DMS79 (cell line): ENCODE measurements around the gene ENDOU.
A peak's percentile ranks its signal among the peaks of the same experiment; 100 is the strongest.

Experiments used
- DNase-seq: peaks from one replicate; lab custom pipeline; 2025; lab: John Stamatoyannopoulos, UW

The ENDOU gene

DNA sequence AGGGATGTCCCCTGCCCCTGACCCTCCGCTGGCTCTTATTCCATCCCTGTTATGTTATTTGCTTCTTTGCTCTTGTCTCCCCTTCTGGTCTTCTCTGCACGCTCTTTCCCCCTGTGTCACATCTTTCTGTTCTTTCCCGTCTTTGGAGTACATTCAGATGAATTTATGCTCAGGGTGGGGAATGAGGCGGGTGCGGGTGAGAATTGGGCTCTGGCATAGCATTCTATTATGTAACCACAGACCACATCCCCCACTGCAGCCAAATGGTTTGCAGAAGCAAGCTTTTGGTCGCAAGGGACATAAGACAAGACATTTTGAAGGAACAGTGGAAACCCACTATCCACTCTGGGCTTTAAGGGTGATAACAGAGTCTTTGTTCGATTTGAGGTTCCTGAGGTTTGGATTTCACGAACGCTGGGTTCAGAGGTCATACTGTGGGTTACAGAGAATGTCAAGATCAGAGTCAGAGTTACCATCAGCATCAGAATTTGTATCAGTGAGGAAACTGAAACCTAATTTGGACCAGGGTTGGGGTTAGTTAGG, 3.8 kb downstream of the ENDOU start:
- no peak for DNase-seq

DNA sequence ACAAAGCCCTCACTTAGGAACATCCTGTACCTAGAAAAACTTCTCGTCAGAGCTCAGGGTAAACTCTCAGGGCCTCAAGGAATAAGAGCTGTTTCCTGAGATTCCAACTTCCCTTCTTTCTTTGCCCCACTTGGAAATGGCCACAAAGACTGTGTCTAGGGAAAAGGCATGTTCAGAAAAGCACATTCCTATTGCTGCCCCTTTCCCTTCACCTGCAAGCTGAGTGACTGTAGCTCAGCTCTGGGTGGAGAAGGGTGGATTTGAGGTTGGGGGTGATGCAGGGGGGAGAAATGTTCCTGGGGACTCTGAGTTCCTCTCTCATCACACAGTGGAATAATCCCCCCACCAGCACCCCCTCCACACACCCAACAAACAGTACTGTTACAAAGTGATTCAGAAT, 6.8 kb downstream of the ENDOU start:
- no peak for DNase-seq

DNA sequence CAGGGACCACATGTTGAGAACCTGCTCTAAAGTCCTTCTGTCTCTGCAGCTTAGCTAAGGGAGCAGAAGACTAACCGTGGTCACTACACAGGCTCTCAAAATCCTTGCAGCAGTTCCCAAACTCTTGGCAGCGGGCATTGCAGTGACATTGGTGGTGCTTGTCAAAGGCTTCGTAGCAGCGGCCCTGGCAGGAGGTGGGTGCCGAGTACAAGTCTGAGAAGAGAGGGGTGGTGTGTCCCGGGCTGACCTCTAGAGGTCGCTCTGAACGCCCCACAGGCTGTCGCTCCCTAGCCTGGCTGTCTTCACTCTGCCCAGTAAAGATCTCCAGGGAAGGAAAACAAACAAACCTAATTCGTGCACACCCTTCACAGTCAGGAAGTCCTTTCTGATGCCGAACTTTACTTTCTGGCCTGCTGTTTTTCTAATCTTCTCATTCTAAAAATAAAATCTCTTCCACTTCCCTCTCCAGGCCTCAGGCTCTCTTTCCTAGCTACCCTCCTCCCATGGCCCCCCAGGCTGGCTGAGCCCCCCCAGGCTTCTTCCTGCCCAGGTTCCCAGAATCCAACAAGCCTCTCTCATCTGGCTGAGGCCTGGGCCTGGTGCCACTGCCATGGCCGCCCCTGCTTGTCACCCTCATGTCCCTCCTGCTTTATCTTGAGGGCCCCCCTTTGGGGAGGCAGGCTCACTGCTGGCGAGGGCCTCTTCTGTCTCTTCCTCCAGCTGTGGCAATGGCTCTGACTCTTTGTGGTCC, 7.7 kb downstream of the ENDOU start:
- DNase-seq = no peak

DNA sequence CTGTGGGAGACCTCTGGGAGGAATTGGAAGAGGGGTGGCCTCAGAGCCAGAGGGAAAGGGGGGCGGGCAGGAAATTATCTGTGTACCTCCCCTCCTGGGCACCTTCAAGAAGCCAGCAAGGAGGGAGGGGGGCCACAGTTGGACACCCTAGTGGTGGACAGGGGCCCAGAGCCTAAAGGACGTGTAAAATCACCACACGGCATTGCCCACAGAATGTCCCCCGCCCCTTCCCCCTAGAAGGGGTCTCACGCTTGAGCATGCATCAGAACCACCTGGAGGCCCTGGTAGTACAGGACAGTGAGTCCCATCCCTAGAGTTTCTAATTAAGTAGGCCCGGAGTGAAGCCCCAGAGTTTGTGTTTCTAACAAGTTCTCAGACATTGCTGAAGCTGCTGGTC, 8.2 kb downstream of the ENDOU start:
- no peak for DNase-seq

DNA sequence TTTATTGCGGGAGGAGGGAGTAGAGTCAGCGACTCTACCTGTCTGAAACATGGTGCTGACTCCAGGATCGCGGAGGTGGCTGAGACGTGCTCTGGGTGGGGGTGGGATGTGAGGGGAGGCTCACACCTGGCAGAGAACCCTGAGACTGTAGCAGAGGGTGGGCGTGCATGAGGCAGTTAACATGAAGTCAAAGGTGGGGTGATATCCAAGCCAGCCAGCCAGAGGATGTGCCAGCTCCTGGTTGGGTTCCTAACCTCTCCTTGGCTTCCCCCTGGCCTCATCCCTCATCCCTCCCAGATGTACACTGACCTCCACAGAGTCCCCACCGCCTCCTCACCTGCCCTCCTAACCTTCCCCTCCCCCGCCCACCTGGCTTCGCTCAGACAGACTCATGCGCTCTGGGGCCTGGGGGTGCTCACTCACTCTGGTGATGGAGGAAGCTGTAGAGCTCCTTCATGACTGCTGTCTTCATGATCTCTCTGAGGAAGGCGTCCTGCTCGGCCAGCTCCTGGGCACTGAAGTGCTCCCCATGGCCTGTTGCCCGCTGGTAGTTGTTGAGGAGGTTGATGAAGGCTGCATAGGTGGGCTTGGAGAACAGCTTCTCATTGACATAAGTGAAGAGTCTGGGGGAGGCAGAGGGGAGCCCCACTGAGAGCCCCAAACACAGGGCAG, 9.3 kb downstream of the ENDOU start:
- no peak for DNase-seq

- DNase-seq = peak; percentile 43
Observed at GRCh38 chr12:47715393-47715876, 9.9 kb downstream of the ENDOU start.

DNA sequence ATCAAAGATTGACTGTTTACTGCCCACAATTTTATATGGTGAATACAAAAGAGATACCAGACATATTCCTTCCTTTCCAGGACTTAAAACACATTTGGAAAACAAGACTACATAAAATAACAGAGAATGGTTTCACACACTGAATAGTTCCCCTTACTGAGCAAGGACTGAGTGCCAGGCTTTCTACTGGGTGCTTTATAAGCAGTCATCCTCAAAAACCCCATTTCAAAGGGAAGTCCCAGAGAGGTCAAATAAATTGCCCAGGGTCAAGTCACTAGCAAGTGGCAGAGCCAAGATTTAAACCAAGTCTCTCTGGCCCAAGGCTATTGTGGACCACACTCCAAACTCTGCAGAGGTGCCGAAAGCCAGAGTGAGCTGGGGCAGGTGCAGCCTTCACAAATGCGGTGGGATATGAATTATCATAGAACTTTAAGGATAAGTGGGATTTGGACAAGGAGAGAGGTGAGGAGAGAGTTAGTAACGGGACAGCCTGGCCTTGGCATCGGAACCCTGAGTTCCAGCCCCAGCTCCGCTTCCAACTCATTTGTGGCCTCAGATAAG, 10.4 kb downstream of the ENDOU start:
- DNase-seq = no peak

DNA sequence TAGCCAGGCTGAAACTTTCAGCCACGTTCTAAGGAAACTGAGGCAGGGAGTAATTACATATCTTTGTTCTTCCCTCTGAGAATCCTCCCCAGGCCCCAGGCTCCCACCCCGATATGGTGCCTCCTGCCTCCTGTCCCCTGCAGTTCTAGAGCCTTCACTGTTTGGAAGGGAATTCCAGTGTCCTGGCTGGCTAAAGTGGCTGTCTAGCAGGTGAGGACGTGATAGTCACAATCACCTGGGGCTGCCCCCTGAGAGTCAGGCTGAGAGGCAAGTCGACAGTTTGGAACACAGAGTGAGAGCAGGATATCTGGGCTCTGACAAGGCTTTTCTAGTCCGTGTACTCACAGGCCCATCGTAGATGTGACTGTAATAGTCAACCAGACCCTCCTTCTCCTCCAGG, 13.1 kb downstream of the ENDOU start:
- DNase-seq = no peak

GRCh38 chr12:47711448-47711847, 13.8 kb downstream of the ENDOU start:
- DNase-seq = no peak

DNA sequence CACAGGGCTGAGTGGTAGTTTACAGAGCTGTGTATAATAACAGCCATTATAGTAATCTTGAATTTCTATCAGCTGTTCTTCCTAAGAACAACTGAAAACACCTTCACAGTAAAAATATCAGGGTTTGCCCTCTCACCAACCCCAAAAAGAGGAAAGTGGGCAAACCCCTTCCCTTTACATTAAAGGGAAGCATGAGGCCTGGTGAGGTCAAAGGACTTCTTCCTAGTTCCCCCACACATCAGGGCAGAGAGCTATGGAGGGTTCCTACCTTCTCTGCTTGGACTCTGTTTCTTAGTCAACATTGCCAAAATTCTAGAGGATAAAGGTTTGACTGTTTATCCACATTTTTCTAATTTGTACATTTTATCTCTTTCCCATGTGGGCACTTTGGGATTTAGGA, 15.0 kb downstream of the ENDOU start:
- no peak for DNase-seq

- DNase-seq = no peak
Observed at GRCh38 chr12:47709671-47710070, 15.6 kb downstream of the ENDOU start.

DNA sequence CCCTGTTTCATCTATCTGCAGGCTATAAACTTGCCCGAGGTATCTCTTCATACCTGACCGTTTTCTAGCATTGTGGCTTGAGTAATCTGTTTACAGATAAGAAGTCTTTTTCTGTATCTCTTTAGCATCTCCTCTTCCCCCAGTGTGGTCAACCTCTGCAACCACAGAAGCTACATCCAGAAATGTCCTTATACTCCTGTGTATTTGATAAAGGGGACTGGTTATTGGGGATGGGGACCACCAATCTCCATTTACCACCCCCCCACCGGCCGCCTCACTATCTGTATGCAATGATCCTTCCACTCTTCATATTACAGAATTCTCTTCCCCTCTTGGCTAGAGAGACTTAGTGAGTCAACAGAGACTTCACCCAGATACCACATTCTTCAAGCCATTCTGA, 16.1 kb downstream of the ENDOU start:
- no peak for DNase-seq

DNA sequence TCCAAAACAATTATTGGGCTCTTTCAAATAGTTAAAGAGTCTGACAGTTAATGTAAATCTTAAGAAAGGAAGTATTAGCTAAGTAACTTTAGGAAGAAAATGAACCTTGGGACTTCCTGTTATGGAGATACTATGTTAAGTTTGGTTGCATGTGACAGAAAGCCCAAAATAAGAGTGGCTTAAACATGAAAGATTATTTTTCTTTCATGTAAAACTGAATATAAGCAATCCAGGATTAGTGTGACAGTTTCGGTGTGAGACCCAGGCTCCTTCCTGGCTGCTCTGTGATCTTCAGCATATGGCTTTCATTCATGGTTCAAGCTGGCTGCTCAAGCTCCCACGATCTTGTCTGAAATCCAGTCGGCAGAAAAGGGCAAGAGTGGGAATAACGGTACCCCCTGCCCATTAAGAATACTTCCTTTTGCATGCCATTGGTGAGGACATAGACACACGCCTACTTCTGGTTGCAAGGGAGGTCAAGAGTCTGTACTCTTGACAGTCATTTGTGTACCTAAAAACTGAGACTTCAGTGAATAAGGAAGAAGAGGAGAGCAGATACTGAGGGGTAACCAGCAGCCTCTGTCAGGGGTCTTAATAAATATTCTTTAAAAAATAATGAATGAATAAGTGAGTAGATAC, 17.3 kb downstream of the ENDOU start:
- no peak for DNase-seq

GRCh38 chr12:47707355-47707754, 17.9 kb downstream of the ENDOU start:
- DNase-seq = no peak

GRCh38 chr12:47705566-47706425, 19.5 kb downstream of the ENDOU start, which contains the start of gene RPAP3:
Gene RPAP3, minus strand, starts transcription at chr12:47706030. Its CDS starts 3,190 bp downstream, at chr12:47702840.
- peak; percentile 90 for DNase-seq

GRCh38 chr12:47705229-47705565, 20.1 kb downstream of the ENDOU start:
- DNase-seq = no peak

DNA sequence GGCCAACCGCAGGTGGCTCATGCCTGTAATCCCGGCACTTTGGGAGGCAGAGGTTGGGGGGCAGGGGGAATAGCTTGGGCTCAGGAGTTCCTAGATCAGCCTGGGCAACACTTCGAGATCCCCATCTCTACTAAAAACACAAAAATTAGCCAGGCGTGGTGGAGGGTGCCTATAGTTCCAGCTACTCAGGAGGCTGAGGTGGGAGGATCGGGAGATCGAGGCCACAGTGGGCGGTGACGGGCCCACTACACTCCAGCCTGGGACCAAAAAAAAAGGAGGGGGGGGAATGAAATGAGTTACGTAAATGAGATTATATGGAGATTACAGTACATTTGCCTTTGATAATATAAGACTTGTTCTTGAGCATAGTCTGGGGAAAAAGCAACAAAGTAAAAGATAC, 20.6 kb downstream of the ENDOU start:
- DNase-seq = no peak

DNA sequence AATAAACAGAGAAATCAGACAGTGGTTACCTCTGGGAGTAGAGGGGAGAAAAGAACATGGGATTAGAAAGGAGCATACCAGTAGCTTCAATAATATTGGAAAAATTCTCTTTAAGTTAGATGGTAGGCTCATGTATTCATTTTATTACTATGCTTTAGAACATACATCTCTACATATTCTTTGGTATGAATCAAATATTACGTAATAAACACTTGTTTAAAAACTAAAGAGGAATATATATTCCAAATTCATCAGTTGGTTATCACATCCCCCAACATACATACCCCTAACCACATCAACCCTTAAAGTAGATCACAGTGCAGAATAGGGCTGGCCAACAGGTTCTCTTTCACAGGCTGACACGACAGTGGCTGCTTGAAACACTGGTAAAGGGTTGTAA, 25.0 kb downstream of the ENDOU start:
- no peak for DNase-seq

GRCh38 chr12:47698631-47699030, 26.7 kb downstream of the ENDOU start:
- no peak for DNase-seq

DNA sequence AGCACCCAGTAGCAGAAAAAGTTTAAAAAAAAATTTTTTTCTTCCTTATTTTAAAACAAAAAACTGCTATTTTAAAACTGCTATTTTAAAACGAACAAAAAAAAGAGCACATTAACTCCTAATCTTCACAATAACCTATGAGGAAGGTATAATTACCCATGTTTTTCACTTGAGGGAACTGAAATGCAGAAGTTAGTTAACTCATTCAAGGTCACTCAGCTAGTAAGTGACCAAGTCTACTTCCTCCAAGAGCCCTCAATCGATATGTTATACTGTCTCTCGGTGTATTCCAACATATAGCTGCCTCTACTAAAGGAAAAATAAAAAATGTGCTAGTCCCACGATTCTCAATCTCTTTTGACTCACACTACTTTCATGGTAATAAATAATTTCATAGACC, 27.2 kb downstream of the ENDOU start:
- DNase-seq = no peak

DNA sequence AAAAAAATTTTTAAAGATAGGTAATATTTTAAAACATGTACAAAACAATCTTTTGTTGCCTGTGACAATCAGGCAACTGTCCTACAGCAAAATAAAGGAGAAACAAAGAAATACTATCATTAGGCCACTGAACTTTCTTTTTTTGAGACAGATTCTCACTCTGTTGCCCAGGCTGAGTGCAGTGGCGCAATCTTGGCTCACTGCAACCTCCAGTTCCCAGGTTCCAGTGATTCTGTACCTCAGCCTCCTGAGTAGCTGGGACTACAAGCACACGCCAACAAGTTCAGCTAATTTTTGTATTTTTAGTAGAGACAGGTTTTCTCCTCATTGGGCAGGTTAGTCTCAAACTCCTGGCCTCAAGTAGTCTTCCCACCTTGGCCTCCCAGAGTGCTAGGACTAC, 36.1 kb downstream of the ENDOU start:
- DNase-seq = no peak

DNA sequence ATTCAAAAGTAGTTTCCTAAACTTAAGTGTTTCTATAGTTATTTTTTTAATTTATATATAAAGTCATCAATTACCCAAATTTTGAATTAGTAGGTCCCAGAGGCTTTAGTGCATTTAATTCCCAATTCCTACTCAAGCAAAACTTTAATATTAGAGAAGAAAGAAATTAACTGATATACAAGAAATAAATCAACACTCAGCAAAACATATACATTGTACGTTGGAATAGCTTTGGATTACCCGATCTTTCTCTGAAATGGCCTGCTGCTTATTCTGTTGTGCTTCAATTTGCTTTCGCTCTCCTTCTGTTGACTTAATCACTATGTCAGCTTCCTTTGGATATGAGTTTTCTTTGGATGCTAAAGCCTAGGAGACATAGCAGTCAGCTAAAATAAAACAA, 37.7 kb downstream of the ENDOU start:
- no peak for DNase-seq
